Kidney (tissue), 14 donors: ENCODE data around the gene KCNC1. TPM values are rescaled to one million over a fixed set of nuclear protein-coding genes. Genes with fewer than 3 reads are reported as not detected.

ENCODE experiments used
- DNase-seq, 5 donors: peaks; one replicate each; pipeline ENCODE4 v3.0.0-alpha.2; 2013 to 2020
- FAIRE-seq: peaks from 2 replicates; lab custom pipeline; 2012; peaks lifted over from hg19 to GRCh38; lab: Jason Lieb, UNC
- H3K27ac ChIP-seq, 2 donors: one replicate each; pipeline ENCODE4 v1.7.0; 2013; ENCODE audit warnings: low read depth in 2 of 2, low read length in 2 of 2, inconsistent platforms in 1 of 2
- H3K27me3 ChIP-seq: one replicate; pipeline ENCODE4 v1.7.1; 2013; ENCODE audit warnings: low read length, inconsistent platforms; ENCODE audit not compliant: control insufficient read depth, insufficient read depth
- H3K36me3 ChIP-seq, 3 donors: one replicate each; pipeline versions ENCODE4 v1.7.0 to v1.7.1; 2013; ENCODE audit warnings: low read length in 3 of 3, control low read depth in 1 of 3, inconsistent platforms in 1 of 3; ENCODE audit not compliant: insufficient read depth in 3 of 3, control insufficient read depth in 2 of 3
- H3K4me1 ChIP-seq, 3 donors: one replicate each; pipeline versions ENCODE4 v1.7.0 to v1.7.1; 2013; ENCODE audit warnings: low read length in 3 of 3, inconsistent platforms in 1 of 3, low read depth in 1 of 3; ENCODE audit not compliant: control insufficient read depth in 2 of 3, insufficient read depth in 2 of 3
- H3K4me3 ChIP-seq, 3 donors: one replicate each; pipeline versions ENCODE4 v1.7.0 to v1.8.1; 2013; ENCODE audit warnings: low read length in 3 of 3, control low read depth in 1 of 3, inconsistent platforms in 1 of 3
- H3K9ac ChIP-seq, 3 donors: one replicate each; pipeline versions ENCODE4 v1.7.0 to v1.7.1; 2013; ENCODE audit warnings: low read length in 3 of 3, control low read depth in 1 of 3, inconsistent platforms in 1 of 3
- H3K9me3 ChIP-seq, 3 donors: one replicate each; pipeline versions ENCODE4 v1.7.0 to v1.7.1; 2013; ENCODE audit warnings: low read length in 3 of 3, control low read depth in 1 of 3, inconsistent platforms in 1 of 3; ENCODE audit not compliant: control insufficient read depth in 2 of 3, insufficient read depth in 1 of 3
- CTCF ChIP-seq: IDR thresholded peaks from 3 replicates; pipeline ENCODE4 v1.5.1; 2012; ENCODE audit warnings: mild to moderate bottlenecking, moderate library complexity, borderline replicate concordance; ENCODE audit not compliant: insufficient read depth; ENCODE audit errors: extremely low read depth
- intact Hi-C: fragments of 100-400 bp; cut with DNase I; formaldehyde crosslinking; loops from one replicate; pipeline ENCODE4 v1.11.1; 2022
- polyA plus RNA-seq: library from polyadenylated mRNA; stranded (reverse); fragments of 350-450 nt; fragmentation: Illumina TruSeq; extraction: RNeasy Lipid Tissue Mini Kit (QIAGEN cat#74804); gene quantifications from one replicate; pipeline ENCODE4 v1.2.3, GENCODE V29; 2014; ENCODE audit warnings: low read depth, low replicate concordance; ENCODE audit not compliant: insufficient read depth
- total RNA-seq: library from RNA; stranded (reverse); fragmentation: NEBNext Ultra II Directional; extraction: Animal tissue kit (Norgen Biotek cat#: 25700); gene quantifications from one replicate; pipeline ENCODE4 v1.2.1, GENCODE V29; 2021
- donor health status: control.
- donor health status: control.
- donor health status: control.
- donor health status: control.
- donor health status: control.
- donor health status: DM: yes; HTN: yes; CAD: no.
- donor health status: Normal renal cell carcinoma (clear cell type).

KCNC1 gene
- total and polyA plus RNA-seq, 2 donors from 2014 or later, result 0.03 TPM; not detected in 1

GRCh38 chr11:17810041-17810440 lies 75.5 kb downstream of the KCNC1 start:
- DNase-seq, result no peak
- intact Hi-C loops, result no loop called here

GRCh38 chr11:17810746-17811145 lies 76.2 kb downstream of the KCNC1 start:
- Histone ChIP-seq H3K27me3 (no peaks in the 10 kb centered on the region), H3K4me3 (no peak overlapping the region), H3K9ac (no peak overlapping the region), H3K27ac (no peak overlapping the region), H3K36me3 (no peaks in the 10 kb centered on the region), H3K4me1 (peaks cover 0 to 22% (median 6%) of the 10 kb centered on the region in 3 donors), H3K9me3 (no peaks in the 10 kb centered on the region)
- DNase-seq (peak in 1 of 5 donors; percentile 42), FAIRE-seq (no peak)
- intact Hi-C loops, result no loop called here
- no peak for TF ChIP-seq CTCF

More at GRCh38 chr11:17810041-17810440, 75.5 kb downstream of the KCNC1 start:
- Histone ChIP-seq H3K9ac (no peak overlapping the region), H3K4me1 (peaks cover 0 to 22% (median 6%) of the 10 kb centered on the region in 3 donors), H3K27me3 (no peaks in the 10 kb centered on the region), H3K4me3 (no peak overlapping the region), H3K9me3 (no peaks in the 10 kb centered on the region), H3K27ac (no peak overlapping the region), H3K36me3 (no peaks in the 10 kb centered on the region)
- TF ChIP-seq CTCF, result no peak
- FAIRE-seq, result no peak

- no peaks in the 10 kb centered on the region for H3K36me3 ChIP-seq
- TF ChIP-seq CTCF, result no peak
- no peak overlapping the region for H3K9ac ChIP-seq
- H3K27me3 ChIP-seq, result no peaks in the 10 kb centered on the region
- FAIRE-seq, result no peak
- intact Hi-C loops, result no loop called here
- no peak overlapping the region for H3K27ac ChIP-seq
- H3K4me3 ChIP-seq, result no peak overlapping the region
- H3K9me3 ChIP-seq, result no peaks in the 10 kb centered on the region
- no peak for DNase-seq
- H3K4me1 ChIP-seq, result peaks cover 0 to 22% (median 6%) of the 10 kb centered on the region in 3 donors
These were observed 76.8 kb downstream of the KCNC1 start for GRCh38 chr11:17811352-17811751.
